Tibial nerve (tissue), 4 donors: ENCODE measurements around the gene GNPAT. TPM values are rescaled to one million over a fixed set of nuclear protein-coding genes. Genes with fewer than 3 reads are reported as not detected.

Experiments used
- DNase-seq, 2 donors: peaks; one replicate each; pipeline ENCODE4 v3.0.0-alpha.2; 2019; ENCODE audit warnings: low spot score in 2 of 2
- H3K27ac ChIP-seq, 4 donors: fragments of 200-600 bp; sonication (generic) in 3 of 4; one replicate each; pipeline ENCODE4 v1.5.1; 2017 to 2019; ENCODE audit warnings: mild to moderate bottlenecking in 1 of 4
- H3K27me3 ChIP-seq, 2 donors: fragments of 200-600 bp; sonication (generic) in 1 of 2; one replicate each; pipeline versions ENCODE4 v1.5.1 to v1.6.0; 2017 to 2019
- H3K36me3 ChIP-seq, 3 donors: fragments of 200-600 bp; sonication (generic); one replicate each; pipeline ENCODE4 v1.5.1; 2018 to 2019
- H3K4me1 ChIP-seq, 4 donors: fragments of 200-600 bp; sonication (generic) in 3 of 4; one replicate each; pipeline ENCODE4 v1.5.1; 2017 to 2019
- H3K4me3 ChIP-seq, 4 donors: fragments of 200-600 bp; sonication (generic) in 3 of 4; one replicate each; pipeline ENCODE4 v1.5.1; 2017 to 2019; ENCODE audit warnings: mild to moderate bottlenecking in 1 of 4, moderate library complexity in 1 of 4
- H3K9me3 ChIP-seq, 4 donors: fragments of 200-600 bp; sonication (generic) in 3 of 4; one replicate each; pipeline ENCODE4 v1.5.1; 2017 to 2019
- EP300 ChIP-seq, 2 donors: sonication (generic); formaldehyde crosslinking; IDR thresholded peaks; one replicate each; pipeline ENCODE4 v1.6.1; 2017; ENCODE audit warnings: antibody characterized with exemption in 2 of 2, mild to moderate bottlenecking in 1 of 2
- POLR2A ChIP-seq, 2 donors: fragments of 450-650 bp; IDR thresholded peaks; one replicate each; pipeline ENCODE4 v1.6.1; 2017; ENCODE audit warnings: antibody characterized with exemption in 2 of 2, mild to moderate bottlenecking in 2 of 2, moderate library complexity in 2 of 2
- WGBS, 2 donors: methylation state at CpG; one replicate each; pipeline ENCODE4 v1.1.5; 2018; 5-methylcytosine and 5-hydroxymethylcytosine counted together
- total RNA-seq, 4 donors: library from RNA; depleted of rRNA; stranded (reverse); fragments of >200 nt; gene quantifications; one replicate each; pipeline ENCODE4 v1.1.0, GENCODE V29; 2016
- TF ChIP-seq, protein P1 (sequence below), 5 experiments: fragments of 200-600 bp in 3 of 5; fragments of 450-650 bp in 2 of 5; sonication (generic) in 3 of 5; IDR thresholded peaks; one replicate each; pipeline ENCODE4 v1.5.1; 2016 to 2019; ENCODE audit warnings: antibody characterized with exemption in 5 of 5, mild to moderate bottlenecking in 3 of 5, moderate library complexity in 2 of 5

The GNPAT gene
- total RNA-seq, 4 donors from 2014 or later, result 21.8 to 38.2 (median 33.3) TPM

DNA sequence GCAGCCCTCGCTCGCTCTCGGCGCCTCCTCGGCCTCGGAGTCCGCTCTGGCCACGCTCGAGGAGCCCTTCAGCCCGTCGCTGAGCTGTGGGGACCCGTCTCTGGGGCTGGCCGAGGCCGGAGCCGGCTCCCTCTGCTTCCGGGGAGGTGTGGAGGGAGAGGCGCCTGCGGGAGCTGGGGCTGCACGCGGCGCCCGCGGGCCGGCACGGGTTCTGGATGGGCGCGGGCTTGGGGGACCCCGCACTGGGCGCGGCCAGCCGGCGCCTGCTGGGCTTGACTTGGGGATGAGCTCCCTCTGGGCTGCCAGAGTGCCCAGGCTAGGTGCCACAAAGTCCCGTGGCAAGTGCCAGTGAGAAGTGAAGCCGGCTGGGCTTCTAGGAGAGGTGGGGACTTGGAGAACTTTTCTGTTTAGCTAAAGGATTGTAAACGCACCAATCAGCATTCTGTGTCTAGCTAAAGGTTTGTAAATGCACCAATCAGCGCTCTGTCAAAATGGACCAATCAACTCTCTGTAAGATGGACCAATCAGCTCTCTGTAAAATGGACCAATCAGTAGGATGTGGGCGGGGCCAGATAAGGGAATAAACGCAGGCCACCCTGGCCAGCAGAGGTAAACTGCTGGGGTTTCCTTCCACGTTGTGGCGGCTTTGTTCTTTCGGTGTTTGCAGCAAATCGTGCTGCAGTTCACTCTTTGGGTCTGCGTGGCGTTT, 76.4 kb downstream of the GNPAT start:
- H3K36me3 ChIP-seq, result peaks cover 0 to 11% (median 0%) of the 10 kb centered on the region in 3 donors
- H3K4me1 ChIP-seq, result no peaks in the 10 kb centered on the region
- WGBS, 2 donors, result 95 to 96% methylated on average over 34 to 44 of the region's 44 CpGs
- H3K27me3 ChIP-seq, result no peaks in the 10 kb centered on the region
- no peaks in the 10 kb centered on the region for H3K9me3 ChIP-seq
- no peak for DNase-seq
- H3K27ac ChIP-seq, result no peak overlapping the region
- TF ChIP-seq EP300 (IDR thresholded peaks at IDR 0.05) (no peak), POLR2A (IDR thresholded peaks at IDR 0.05) (no peak)
- TF ChIP-seq, protein P1, sequence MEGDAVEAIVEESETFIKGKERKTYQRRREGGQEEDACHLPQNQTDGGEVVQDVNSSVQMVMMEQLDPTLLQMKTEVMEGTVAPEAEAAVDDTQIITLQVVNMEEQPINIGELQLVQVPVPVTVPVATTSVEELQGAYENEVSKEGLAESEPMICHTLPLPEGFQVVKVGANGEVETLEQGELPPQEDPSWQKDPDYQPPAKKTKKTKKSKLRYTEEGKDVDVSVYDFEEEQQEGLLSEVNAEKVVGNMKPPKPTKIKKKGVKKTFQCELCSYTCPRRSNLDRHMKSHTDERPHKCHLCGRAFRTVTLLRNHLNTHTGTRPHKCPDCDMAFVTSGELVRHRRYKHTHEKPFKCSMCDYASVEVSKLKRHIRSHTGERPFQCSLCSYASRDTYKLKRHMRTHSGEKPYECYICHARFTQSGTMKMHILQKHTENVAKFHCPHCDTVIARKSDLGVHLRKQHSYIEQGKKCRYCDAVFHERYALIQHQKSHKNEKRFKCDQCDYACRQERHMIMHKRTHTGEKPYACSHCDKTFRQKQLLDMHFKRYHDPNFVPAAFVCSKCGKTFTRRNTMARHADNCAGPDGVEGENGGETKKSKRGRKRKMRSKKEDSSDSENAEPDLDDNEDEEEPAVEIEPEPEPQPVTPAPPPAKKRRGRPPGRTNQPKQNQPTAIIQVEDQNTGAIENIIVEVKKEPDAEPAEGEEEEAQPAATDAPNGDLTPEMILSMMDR (IDR thresholded peaks at IDR 0.05), result no peak
- no peak overlapping the region for H3K4me3 ChIP-seq

DNA sequence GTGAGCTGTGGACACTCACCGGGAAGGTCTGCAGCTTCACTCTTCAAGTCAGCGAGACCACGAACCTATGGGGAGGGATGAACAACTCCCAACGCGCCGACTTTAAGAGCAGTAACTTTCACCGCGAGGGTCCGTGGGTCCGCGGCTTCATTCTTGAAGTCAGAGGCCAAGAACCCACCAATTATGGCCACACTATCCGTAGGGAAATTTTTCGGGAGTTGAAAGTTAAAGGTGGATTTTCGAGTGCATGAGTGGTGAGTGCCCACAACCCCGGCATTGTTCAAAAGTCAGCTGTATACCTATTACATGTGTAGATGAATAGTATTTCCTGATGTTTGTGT, 77.0 kb downstream of the GNPAT start:
- no peaks in the 10 kb centered on the region for H3K27me3 ChIP-seq
- no peak for DNase-seq
- 96% methylated on average over 15 of the region's 15 CpGs for WGBS, 2 donors
- TF ChIP-seq EP300 (IDR thresholded peaks at IDR 0.05) (no peak), POLR2A (IDR thresholded peaks at IDR 0.05) (no peak)
- TF ChIP-seq, protein P1 (IDR thresholded peaks at IDR 0.05), result no peak
- H3K9me3 ChIP-seq, result no peaks in the 10 kb centered on the region
- H3K4me1 ChIP-seq, result no peaks in the 10 kb centered on the region
- H3K4me3 ChIP-seq, result no peak overlapping the region
- H3K36me3 ChIP-seq, result peaks cover 0 to 11% (median 0%) of the 10 kb centered on the region in 3 donors
- H3K27ac ChIP-seq, result no peak overlapping the region

DNA sequence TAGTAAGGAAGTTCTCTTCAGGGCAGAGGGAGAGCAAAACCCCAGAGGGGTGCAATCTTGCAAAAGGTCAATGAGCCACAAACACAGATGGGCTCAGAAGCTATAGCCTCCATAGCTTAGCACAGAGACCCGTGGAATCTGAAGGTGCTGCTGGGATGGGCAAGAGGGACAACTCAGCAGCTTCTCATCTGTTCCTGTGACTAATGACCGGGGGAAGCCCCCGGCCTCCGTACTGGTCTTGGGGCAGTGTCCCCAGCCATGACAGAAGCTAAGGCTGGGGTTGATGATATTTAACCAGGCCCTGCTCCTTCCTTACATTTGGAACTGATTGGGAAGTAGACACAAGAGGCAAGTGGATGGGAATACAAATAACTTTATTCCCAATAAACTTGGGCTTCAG, 77.6 kb downstream of the GNPAT start:
- WGBS, 2 donors, result 79 to 82% methylated on average over 4 of the region's 4 CpGs

DNA sequence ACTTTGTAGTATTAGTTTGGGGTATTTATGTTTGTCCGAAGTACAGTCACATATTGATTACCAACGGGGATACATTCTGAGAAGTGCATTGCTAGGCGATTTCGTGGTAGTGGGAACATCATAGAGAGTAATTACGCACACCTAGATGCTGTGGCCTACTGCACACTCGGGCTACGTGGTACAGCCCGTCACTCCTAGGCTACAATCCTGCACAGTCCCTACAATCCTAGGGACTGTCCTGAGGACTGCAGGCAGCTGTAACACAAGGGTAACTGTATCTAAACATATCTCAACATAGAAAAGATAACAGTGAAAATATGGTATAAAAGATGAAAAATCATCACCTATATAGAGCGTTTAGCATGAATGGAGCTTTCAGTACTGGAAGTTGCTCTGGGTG, 78.1 kb downstream of the GNPAT start:
- Histone ChIP-seq H3K9me3 (no peaks in the 10 kb centered on the region), H3K36me3 (peaks cover 0 to 11% (median 0%) of the 10 kb centered on the region in 3 donors), H3K4me1 (no peaks in the 10 kb centered on the region), H3K27ac (no peak overlapping the region), H3K27me3 (no peaks in the 10 kb centered on the region), H3K4me3 (no peak overlapping the region)
- DNase-seq, result no peak
- 93% methylated on average over 9 of the region's 9 CpGs for whole genome bisulfite sequencing, 2 donors
- TF ChIP-seq POLR2A (IDR thresholded peaks at IDR 0.05), result no peak
- TF ChIP-seq, protein P1 (IDR thresholded peaks at IDR 0.05), result no peak
- TF ChIP-seq EP300 (IDR thresholded peaks at IDR 0.05), result no peak

More for the DNA sequence above, 77.6 kb downstream of the GNPAT start:
- Histone ChIP-seq H3K9me3 (no peaks in the 10 kb centered on the region), H3K27ac (no peak overlapping the region), H3K36me3 (peaks cover 0 to 11% (median 0%) of the 10 kb centered on the region in 3 donors), H3K4me3 (no peak overlapping the region), H3K4me1 (no peaks in the 10 kb centered on the region), H3K27me3 (no peaks in the 10 kb centered on the region)
- DNase-seq, result no peak
- TF ChIP-seq, protein P1 (IDR thresholded peaks at IDR 0.05), result no peak
- TF ChIP-seq POLR2A (IDR thresholded peaks at IDR 0.05) (no peak), EP300 (IDR thresholded peaks at IDR 0.05) (no peak)

DNA sequence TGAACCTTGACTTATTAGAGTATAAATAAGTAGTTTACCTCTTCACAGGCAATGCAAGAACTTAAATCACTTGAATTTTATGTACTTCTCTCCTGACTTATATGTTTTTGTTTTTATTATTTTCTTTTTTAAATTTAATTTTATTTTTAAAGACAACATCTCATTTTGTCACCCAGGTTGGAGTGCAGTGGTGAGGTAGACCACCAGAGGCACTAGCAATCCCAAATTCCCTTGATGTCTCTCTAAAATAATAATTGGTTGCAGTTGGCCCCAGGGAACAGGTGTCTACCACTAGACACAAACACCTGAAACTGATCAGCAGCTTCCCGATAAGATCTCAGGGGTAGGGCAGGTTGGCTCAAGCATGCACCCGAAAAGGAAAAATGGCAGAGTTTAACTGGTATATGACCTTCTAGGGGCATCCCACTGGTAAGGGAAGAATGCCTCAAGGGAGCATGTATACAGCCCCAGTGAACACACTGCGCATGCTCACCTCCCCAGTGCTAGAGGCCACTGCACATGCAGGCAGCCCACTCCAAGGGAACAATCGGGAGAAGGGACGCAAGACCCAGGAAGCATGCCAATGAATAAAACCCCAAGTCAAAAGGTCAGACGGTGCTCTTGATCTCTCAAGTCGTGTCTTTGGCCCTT, 82.0 kb downstream of the GNPAT start:
- H3K27ac ChIP-seq, result no peak overlapping the region
- 73 to 77% methylated on average over 7 of the region's 7 CpGs for WGBS, 2 donors
- TF ChIP-seq, protein P1 (IDR thresholded peaks at IDR 0.05), result no peak
- no peak for TF ChIP-seq POLR2A (IDR thresholded peaks at IDR 0.05)
- TF ChIP-seq EP300 (IDR thresholded peaks at IDR 0.05), result no peak

More for the DNA sequence above, 82.0 kb downstream of the GNPAT start:
- no peaks in the 10 kb centered on the region for H3K4me1 ChIP-seq
- H3K9me3 ChIP-seq, result no peaks in the 10 kb centered on the region
- no peak for DNase-seq
- H3K36me3 ChIP-seq, result peaks cover 0 to 11% (median 0%) of the 10 kb centered on the region in 3 donors
- H3K27me3 ChIP-seq, result no peaks in the 10 kb centered on the region
- H3K4me3 ChIP-seq, result no peak overlapping the region
